Astrocyte of the spinal cord (primary cell): ENCODE measurements around the gene P2RY12.
A peak's percentile ranks its signal among the peaks of the same experiment; 100 is the strongest.

Source experiments
- DNase-seq: peaks from one replicate; pipeline ENCODE4 v3.0.0; 2011; ENCODE audit warnings: low read depth, low spot score
- H3K4me3 ChIP-seq: 2 replicates; pipeline ENCODE4 v1.5.1; 2011; ENCODE audit warnings: low read depth, mild to moderate bottlenecking, low read length, moderate library complexity
- in situ Hi-C: cut with HindIII; loops from 2 replicates; pipeline ENCODE4 v1.10.0; 2017; ENCODE audit warnings: low sequenced_read_pairs
- TF ChIP-seq, protein P1 (sequence below): IDR thresholded peaks from 2 replicates; pipeline ENCODE4 v1.5.1; 2012; ENCODE audit warnings: low read depth, mild to moderate bottlenecking, low read length, inconsistent platforms

P2RY12 gene

DNA sequence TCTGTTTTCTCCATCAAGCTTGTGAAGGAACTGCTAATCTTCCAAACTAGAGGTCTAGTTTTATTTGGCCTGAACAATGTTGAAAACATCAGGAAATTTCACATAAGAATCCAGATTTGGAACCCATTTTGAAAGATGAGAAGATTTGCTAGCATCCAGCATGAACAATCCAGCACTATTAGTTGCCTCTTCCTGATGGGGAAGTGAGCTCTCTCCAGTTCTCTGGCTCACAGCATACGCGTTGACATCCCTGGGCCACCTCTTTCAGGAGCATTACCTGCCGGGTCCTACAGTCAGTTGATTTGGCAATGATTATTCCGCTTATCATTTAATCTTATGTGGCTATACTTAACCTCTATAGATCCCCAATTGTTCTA lies 78.8 kb downstream of the P2RY12 start:
- H3K4me3 ChIP-seq = no peak overlapping the region
- in situ Hi-C loops = no loop called here
- TF ChIP-seq, protein P1, sequence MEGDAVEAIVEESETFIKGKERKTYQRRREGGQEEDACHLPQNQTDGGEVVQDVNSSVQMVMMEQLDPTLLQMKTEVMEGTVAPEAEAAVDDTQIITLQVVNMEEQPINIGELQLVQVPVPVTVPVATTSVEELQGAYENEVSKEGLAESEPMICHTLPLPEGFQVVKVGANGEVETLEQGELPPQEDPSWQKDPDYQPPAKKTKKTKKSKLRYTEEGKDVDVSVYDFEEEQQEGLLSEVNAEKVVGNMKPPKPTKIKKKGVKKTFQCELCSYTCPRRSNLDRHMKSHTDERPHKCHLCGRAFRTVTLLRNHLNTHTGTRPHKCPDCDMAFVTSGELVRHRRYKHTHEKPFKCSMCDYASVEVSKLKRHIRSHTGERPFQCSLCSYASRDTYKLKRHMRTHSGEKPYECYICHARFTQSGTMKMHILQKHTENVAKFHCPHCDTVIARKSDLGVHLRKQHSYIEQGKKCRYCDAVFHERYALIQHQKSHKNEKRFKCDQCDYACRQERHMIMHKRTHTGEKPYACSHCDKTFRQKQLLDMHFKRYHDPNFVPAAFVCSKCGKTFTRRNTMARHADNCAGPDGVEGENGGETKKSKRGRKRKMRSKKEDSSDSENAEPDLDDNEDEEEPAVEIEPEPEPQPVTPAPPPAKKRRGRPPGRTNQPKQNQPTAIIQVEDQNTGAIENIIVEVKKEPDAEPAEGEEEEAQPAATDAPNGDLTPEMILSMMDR = no peak
- no peak for DNase-seq

GRCh38 chr3:151305060-151305774 lies 79.3 kb downstream of the P2RY12 start:
- peak overlapping the region; percentile 8 for H3K4me3 ChIP-seq
- in situ Hi-C loops = no loop called here
- TF ChIP-seq, protein P1 = no peak
- peak; percentile 98 for DNase-seq

- no peak overlapping the region for H3K4me3 ChIP-seq
- TF ChIP-seq, protein P1 = no peak
- in situ Hi-C loops = no loop called here
- no peak for DNase-seq
Observed at GRCh38 chr3:151303751-151304150, 80.8 kb downstream of the P2RY12 start.

DNA sequence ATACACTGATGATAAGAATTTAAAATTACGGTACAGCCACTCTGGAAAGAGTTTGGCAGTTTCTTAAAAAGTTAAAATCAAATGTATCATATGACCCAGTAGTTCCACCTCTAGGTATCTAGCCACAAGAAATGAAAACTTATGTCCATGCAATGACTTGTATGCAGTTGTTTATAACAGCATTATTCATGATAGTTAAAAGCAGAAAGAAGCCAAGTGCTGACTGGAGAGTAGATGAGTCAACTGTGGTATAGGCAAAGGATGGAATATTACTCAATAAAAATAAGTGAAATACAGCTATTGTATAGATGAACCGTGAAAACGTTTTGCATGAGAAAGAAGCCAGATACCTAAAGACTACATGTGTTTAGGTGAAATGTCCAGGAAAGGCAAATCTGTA lies 82.8 kb downstream of the P2RY12 start:
- in situ Hi-C loops = no loop called here
- TF ChIP-seq, protein P1 = no peak
- H3K4me3 ChIP-seq = no peak overlapping the region
- peak; percentile 81 for DNase-seq

GRCh38 chr3:151300539-151300938 lies 84.0 kb downstream of the P2RY12 start:
- in situ Hi-C loops = no loop called here
- H3K4me3 ChIP-seq = no peak overlapping the region
- TF ChIP-seq, protein P1 = no peak
- no peak for DNase-seq

- TF ChIP-seq, protein P1 = no peak
- in situ Hi-C loops = no loop called here
- no peak for DNase-seq
- H3K4me3 ChIP-seq = no peak overlapping the region
Observed at GRCh38 chr3:151299006-151299405, 85.5 kb downstream of the P2RY12 start.

DNA sequence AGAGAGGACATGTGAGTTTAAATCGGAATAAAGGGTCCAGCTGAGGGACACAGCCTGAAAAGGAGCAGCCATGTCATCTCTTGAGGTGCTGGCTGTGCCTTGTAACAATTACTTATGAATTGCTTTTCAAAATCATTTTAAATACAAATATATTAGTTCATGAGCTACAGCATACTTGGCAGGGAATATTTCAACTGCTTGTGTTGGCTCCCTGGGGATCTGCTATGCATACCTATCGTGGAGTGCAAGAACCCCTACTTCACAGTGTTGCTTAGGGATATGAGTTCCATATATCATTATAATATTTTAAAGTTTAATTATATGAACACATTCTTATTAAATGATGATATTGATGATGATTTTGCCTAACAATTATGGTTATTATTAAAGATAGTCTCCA lies 87.1 kb downstream of the P2RY12 start:
- no peak overlapping the region for H3K4me3 ChIP-seq
- TF ChIP-seq, protein P1 = no peak
- no peak for DNase-seq
- in situ Hi-C loops = no loop called here
